Inflammatory macrophage treated with lipopolysaccharide for 1 hour (primary cell): ENCODE measurements around the gene EFCAB9.

Experiments used
- DNase-seq, 2 donors: peaks; one replicate each; pipeline ENCODE4 v3.0.0-alpha.2; 2020 to 2022

Gene EFCAB9

GRCh38 chr5:172166030-172166826 lies 27.7 kb upstream of the EFCAB9 start:
- DNase-seq: no peak

- no peak for DNase-seq
Measured at GRCh38 chr5:172167895-172168294, 26.1 kb upstream of the EFCAB9 start.

GRCh38 chr5:172168311-172168710 lies 25.7 kb upstream of the EFCAB9 start:
- no peak for DNase-seq

GRCh38 chr5:172169216-172169615 lies 24.8 kb upstream of the EFCAB9 start:
- DNase-seq: no peak

GRCh38 chr5:172170251-172170701 lies 23.7 kb upstream of the EFCAB9 start:
- no peak for DNase-seq

- DNase-seq: no peak
Measured at GRCh38 chr5:172171118-172171517, 22.9 kb upstream of the EFCAB9 start.

GRCh38 chr5:172172912-172173563 lies 20.9 kb upstream of the EFCAB9 start:
- no peak for DNase-seq

GRCh38 chr5:172173564-172174153 lies 20.3 kb upstream of the EFCAB9 start:
- peak; percentile 63 to 74 for DNase-seq

GRCh38 chr5:172175263-172175719 lies 18.7 kb upstream of the EFCAB9 start:
- DNase-seq: no peak

- DNase-seq: peak in 1 of 2 donors; percentile 37
Measured at GRCh38 chr5:172177176-172177575, 16.8 kb upstream of the EFCAB9 start.

GRCh38 chr5:172178301-172178987 lies 15.5 kb upstream of the EFCAB9 start:
- DNase-seq: no peak

- DNase-seq: peak; percentile 84 to 96
Measured at GRCh38 chr5:172178991-172179989, 14.7 kb upstream of the EFCAB9 start.

- no peak for DNase-seq
Measured at GRCh38 chr5:172180936-172181335, 13.0 kb upstream of the EFCAB9 start.

GRCh38 chr5:172182291-172182690 lies 11.7 kb upstream of the EFCAB9 start:
- DNase-seq: no peak

GRCh38 chr5:172183881-172184280 lies 10.1 kb upstream of the EFCAB9 start:
- no peak for DNase-seq

- no peak for DNase-seq
Measured at GRCh38 chr5:172185096-172185461, 8.9 kb upstream of the EFCAB9 start.

GRCh38 chr5:172186114-172186695 lies 7.8 kb upstream of the EFCAB9 start:
- no peak for DNase-seq

GRCh38 chr5:172187118-172188032 lies 6.6 kb upstream of the EFCAB9 start:
- peak; percentile 88 to 95 for DNase-seq

GRCh38 chr5:172188033-172188892 lies 5.7 kb upstream of the EFCAB9 start, which contains the start of gene STK10:
Gene STK10, minus strand, starts transcription at chr5:172188224. Its CDS starts 182 bp downstream, at chr5:172188042.
- peak; percentile 94 for DNase-seq
